ENCODE results near the gene SLC25A41.
"Not testable (repeated sequence)": the region's sequence is repeated elsewhere in the genome, so short reads cannot be mapped to it uniquely, and the experiment has no call there.

SLC25A41 gene

DNA sequence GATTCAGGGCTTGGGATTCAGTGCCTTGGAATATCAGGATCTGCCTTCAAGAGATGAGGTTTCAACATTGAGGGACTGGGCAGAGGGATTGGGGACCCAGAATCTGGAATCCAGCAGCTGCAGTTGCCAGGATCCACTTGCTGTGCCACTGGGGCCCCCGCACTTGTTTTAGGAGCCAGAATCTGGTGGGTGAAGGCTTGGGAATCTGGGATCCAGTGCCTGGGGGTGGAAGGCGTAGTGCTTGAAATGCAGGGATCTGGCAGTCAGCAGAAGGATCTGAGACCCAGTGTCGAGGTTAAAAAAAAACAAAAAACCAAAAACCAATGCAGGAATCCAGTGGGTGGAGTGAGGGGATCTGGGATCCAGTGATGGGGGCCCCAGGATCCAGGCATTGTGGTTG is 7.3 kb upstream of the SLC25A41 start:
- DNase-seq (ENCODE audit: insufficient read length, low spot score): no peak
- no peak for FAIRE-seq
- TF ChIP-seq, protein P1, sequence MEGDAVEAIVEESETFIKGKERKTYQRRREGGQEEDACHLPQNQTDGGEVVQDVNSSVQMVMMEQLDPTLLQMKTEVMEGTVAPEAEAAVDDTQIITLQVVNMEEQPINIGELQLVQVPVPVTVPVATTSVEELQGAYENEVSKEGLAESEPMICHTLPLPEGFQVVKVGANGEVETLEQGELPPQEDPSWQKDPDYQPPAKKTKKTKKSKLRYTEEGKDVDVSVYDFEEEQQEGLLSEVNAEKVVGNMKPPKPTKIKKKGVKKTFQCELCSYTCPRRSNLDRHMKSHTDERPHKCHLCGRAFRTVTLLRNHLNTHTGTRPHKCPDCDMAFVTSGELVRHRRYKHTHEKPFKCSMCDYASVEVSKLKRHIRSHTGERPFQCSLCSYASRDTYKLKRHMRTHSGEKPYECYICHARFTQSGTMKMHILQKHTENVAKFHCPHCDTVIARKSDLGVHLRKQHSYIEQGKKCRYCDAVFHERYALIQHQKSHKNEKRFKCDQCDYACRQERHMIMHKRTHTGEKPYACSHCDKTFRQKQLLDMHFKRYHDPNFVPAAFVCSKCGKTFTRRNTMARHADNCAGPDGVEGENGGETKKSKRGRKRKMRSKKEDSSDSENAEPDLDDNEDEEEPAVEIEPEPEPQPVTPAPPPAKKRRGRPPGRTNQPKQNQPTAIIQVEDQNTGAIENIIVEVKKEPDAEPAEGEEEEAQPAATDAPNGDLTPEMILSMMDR (IDR thresholded peaks at IDR 0.05; ENCODE audit: insufficient read depth, missing control alignments): no peak

DNA sequence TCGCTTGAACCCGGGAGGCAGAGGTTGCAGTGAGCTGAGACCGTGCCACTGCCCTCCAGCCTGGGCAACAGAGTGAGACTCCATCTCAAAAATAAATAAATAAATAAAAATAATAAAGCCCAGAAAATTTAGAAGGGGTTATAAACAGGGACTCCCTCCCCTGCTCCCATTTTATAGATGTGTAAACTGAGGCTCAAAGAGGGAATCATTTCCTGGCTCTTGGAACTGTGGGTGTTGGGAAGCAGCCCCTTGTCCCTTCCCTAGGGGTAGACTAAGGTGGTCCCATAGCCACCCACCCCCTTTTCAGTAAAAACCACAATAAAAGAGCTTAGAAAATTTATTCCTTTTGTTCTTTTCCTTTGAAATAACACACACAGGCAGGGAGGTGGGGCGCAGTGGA is 6.2 kb upstream of the SLC25A41 start:
- TF ChIP-seq, protein P1 (IDR thresholded peaks at IDR 0.05; ENCODE audit: insufficient read depth, missing control alignments): no peak
- DNase-seq (ENCODE audit: insufficient read length, low spot score) (no peak), FAIRE-seq (no peak)

DNA sequence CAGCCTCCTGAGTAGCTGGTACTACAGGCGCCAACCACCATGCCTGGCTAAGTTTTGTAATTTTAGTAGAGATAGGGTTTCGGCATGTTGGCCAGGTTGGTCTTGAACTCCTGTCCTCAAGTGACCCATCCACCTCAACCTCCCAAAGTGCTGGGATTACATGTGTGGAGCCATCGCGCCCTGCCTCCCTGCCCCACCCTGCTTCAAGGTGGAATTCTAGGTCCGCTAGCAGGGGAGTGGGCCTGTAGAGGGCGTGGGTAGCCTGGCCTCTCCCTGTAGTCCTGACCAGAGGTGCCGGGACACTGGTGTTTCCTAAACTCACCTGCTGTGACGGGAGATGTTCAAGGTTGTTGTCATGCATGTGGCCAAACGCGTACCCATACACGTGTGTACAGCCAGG is 398 bp downstream of the SLC25A41 start:
- TF ChIP-seq, protein P1 (IDR thresholded peaks at IDR 0.05; ENCODE audit: insufficient read depth, missing control alignments): no peak
- FAIRE-seq (no peak), DNase-seq (ENCODE audit: insufficient read length, low spot score) (no peak)

DNA sequence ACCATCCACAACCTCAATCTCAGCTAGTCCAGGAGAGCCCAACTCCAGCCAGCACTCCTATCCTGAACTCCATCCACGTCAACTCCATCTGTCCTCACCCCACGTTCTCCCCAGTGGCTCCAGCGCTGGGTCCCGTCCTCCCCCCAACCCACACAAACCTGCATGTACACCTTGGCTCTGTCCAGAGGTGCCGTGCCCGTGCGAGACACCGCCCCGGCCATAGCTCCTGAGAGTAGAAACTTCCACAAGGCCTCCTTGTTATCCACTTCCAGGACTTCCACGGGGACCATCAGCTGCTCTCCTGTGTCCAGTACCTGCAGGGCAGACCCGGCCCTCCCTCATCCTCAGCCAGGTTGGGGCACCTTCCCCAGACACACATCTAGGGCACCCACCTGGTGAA is 1.7 kb downstream of the SLC25A41 start:
- FAIRE-seq: no peak
- TF ChIP-seq, protein P1 (IDR thresholded peaks at IDR 0.05; ENCODE audit: insufficient read depth, missing control alignments): no peak

DNA sequence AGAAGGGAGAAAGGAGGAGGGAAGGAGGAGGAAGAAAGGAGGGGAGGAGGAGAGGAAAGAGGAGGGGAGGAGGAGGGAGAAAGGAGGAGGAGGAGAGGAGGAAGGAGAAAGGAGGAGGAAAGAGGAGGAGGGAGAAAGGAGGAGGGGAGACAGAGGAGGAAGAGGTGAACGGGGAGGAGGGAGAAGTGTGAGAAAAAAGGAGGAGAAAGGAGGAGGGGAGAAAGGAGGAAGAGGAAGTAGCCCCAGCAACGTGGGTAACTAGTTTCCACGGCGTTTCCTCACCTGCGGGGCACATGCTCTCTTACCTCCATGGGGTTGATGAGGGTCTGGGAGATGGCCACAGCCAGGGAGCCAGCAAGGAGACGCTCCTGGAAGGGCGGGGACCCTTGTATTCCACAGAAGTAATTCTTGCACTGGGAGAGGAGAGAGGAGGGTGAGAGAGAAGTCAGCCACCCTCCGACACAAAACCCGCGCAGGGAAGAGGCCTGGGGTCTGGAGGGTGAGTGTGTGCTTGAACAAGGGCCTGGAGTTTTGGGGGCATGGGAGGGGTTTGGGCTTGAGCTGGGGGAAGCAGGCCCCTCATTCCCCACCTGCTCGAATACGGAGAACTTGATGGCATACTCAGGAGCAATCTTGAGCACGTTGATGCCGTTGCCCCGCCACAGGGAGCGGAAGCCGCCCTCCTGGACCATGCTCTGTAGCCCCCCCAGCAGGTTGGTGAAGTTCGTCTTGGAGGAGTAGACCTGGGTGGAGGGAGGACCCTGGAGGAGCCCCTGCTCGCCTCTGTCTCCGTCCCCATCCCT is 3.9 kb downstream of the SLC25A41 start:
- TF ChIP-seq, protein P1 (IDR thresholded peaks at IDR 0.05; ENCODE audit: insufficient read depth, missing control alignments): no peak
- FAIRE-seq (no peak), DNase-seq (ENCODE audit: insufficient read length, low spot score) (no peak)

More for the DNA sequence above, 1.7 kb downstream of the SLC25A41 start:
- no peak for DNase-seq (ENCODE audit: insufficient read length, low spot score)

DNA sequence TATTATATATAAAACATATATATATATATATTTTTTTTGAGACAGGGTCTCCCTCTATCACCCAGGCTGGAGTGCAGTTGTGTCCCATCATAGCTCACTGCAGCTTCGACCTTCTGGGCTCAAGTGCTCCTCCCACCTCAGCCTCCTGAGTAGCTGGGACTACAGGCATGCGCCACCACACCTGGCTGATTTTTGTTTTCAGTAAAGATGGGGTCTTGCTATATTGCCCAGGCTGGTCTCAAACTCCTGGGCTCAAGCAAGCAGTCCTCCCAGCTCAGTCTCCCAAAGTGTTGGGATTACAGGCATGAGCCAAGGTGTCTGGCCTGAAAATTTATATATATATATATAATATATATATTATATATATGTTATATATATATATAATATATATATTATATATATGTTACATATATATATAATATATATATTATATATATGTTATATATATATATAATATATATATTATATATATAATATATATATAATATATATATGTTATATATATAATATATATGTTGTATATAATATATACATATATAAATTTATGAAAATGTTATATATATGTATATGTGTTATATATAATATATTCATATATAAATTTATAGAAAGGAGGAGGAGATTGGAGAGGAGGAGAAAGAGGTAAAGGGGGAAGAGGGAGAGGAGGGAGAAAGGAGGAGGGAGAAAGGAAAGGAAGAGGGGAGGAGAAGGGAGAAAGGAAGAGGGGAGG is 4.7 kb downstream of the SLC25A41 start:
- FAIRE-seq; DNase-seq (ENCODE audit: insufficient read length, low spot score): not testable (repeated sequence)

DNA sequence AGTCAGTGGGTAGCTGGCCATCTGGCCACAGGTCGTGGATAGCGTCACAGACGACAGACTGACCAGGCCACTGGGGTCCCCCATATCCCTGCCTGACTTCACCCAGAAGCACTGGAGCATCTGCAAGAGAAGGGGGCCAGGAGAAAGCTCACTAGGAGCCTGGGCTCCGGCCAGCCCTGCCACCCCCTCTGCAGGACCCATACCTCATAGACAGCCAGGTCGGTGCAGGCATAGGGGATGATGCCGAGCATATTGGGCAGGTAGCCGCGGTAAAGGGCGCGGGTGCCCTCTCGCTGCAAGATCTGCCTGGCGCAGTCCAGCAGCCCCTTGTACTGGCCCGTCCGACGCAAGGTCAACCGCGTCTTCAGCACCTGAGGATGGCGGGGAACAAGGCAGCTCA is 6.4 kb downstream of the SLC25A41 start:
- no peak for FAIRE-seq
- TF ChIP-seq, protein P1 (IDR thresholded peaks at IDR 0.05; ENCODE audit: insufficient read depth, missing control alignments): no peak
- no peak for DNase-seq (ENCODE audit: insufficient read length, low spot score)

Data from D721Med (cell line).